HG03575 (cell line): ENCODE measurements around the gene GARIN5A.

ENCODE experiments used
- ATAC-seq: cut with Tn5 transposase; IDR thresholded peaks from one replicate; pipeline ENCODE4 v1.9.1; 2021; ENCODE audit not compliant: unreplicated experiment, insufficient number of reproducible peaks, low FRiP score; ENCODE audit errors: extremely low read depth

Gene GARIN5A

GRCh38 chr19:50476224-50476906 is at the start of gene GARIN5A, which contains the start of gene EMC10:
Gene GARIN5A, minus strand, starts transcription at chr19:50476848. Its CDS starts 460 bp downstream, at chr19:50476388.
Gene EMC10, plus strand, starts transcription at chr19:50476507. Its CDS starts 38 bp downstream, at chr19:50476545.
- ATAC-seq, result no peak

GRCh38 chr19:50522881-50523280 is 46.2 kb upstream of the GARIN5A start:
- no peak for ATAC-seq

GRCh38 chr19:50520822-50521465 is 44.3 kb upstream of the GARIN5A start:
- ATAC-seq, result no peak

DNA sequence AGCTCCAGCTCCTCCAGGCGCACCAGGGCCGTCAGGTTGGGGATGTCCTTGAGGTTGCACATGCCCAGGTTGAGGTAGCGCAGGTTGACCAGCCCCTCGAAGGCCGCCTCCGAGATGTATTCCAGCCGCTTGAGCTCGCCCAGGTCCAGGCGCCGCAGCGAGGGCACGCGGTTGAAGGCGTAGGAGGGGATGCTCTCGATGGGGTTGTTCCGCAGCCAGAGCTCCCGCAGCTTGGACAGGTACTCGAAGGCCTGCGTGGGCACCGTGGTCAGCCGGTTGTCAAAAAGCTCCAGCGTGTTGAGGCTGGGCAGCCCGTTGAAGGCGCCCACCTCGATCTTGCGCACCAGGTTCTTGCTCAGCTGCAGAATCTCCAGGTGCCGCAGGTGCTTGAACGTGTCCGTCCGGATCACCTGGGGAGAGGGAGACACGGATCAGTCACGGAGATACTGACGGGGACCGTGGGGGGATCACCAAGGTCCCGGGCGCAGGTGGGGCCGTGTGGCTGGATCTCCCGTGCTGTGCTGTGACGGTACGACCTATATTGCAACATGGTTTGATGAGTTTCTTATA is 42.4 kb upstream of the GARIN5A start:
- no peak for ATAC-seq

GRCh38 chr19:50518091-50519005 is 41.7 kb upstream of the GARIN5A start:
- no peak for ATAC-seq

DNA sequence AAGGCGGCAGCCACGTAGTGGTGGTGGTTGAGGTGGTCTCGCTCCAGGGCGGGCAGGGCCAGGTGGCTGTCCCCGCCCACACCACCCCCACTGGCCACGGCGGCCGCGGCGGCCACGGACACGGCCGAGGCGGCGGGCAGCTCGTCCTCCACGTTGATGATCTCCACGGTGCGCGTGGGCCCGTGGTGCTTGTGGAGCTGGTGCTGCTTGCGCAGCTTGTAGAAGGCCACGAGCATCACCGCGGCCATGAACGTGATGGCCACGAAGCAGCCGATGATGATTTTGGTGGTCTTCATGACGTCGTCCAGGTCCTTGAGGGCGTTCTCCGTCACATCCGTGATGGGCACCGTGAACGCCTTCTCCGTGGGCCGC is 41.0 kb upstream of the GARIN5A start:
- ATAC-seq, result no peak

GRCh38 chr19:50516964-50517703 is 40.5 kb upstream of the GARIN5A start:
- no peak for ATAC-seq

DNA sequence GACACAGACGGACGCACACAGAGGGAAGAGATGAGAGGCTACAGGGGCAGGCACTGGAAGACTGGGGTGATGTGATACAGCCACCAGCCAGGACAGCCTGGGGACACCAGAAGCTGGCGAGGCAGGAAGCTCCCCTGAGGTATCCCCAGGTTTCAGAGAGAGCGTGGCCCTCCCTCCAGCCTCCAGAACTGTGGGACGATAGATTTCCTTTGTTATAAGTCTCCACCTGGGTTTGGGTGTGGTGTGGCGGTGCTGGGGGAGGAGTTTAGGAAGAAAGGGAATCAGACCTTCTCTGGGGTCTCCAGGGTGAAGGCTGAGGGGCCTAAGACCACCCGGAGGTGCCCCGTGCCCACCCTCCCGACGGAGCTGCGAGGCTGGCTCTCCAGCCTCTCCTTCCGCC is 39.8 kb upstream of the GARIN5A start:
- no peak for ATAC-seq

DNA sequence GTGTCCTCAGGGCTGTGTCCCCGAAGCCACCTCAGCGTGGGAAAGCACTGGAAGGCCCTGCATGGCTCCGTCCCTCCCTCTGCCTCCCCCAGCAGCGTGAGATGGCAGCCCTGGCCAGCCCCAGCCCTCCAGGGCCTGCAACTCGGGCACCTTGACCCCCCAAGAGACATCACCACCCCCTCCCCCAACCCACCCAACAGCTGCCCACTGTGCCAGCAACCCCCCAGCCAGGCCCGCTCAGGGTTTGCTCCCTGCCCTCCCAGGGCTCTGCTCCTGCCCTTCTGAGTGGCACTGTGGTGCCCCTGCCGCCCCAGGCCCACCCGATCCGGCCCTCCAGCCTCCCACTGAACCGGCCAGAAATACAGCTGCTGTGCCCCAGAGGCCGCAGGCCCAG is 38.5 kb upstream of the GARIN5A start:
- no peak for ATAC-seq

DNA sequence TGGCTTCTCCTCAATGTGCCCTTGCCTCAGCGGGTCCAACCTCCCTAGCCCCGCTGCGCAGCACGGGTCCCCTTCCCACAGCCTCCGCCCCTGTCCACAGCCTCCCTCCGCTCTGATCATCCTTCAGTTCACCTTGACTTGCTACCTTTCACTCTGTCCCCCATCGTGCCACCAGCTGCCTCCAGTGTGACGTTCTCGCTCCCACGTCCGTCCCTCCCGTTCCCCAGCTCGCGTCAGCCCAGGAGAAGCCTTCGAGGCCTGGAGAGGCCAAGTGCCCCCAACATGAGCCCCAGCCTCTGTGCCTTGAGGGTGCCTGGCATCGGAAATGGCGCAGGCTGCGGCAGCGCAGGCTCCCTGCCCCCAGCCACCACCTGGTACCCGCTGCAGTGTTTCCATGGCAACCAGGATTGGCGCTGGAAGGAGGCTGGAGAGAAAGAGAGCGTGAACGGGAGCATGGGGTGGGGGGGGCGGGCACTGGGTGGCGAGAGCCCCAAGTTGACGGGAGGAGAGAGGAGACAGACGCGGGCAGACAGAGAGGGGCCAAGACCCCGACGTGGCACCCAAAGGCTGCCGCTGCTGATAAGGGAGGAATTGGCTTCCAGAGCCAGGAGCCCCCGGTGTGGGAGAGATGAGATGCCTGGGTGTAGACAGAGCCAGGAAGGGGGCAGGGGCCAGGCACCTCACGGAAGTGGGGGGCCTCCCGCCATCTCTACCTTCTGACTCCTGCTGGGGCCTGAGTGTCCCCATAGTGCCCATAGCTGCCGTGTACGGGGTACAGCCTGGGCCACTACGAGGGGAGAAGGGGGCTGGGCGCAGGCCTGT is 37.9 kb upstream of the GARIN5A start:
- ATAC-seq, result no peak

DNA sequence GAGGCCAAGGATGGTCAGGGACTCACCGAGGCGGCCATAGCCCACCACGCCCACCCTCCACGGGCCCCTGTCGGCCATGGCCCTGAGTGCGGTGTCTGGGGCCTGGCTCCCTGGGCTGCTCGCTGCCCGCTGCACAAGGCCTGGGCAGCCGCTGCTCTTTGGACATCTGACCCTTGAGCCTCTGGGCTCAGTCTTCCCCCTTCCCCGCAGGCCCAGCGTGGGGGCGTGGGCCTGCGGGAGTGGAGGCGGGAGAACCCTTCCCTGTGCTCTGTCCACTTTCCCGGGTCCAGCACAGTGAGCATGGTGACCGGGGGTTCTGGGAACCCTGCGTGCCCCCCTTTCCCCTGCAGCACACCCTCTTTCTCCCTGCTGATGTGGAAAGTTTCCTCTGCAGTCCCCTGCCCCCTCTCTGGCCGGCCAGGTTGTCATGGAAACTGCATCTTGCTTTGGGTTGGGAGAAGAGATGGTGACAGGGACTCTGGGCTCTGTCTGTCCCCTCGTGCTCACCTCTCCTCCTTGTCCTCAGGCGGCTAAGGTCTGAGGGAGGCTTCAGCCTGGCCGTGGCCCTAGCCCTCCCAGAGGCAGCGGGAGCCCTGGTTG is 37.2 kb upstream of the GARIN5A start, which contains the start of gene ASPDH:
TSS of gene ASPDH (minus strand) at position 168 of the 600 bp plus-strand sequence. CDS start at position 78, 90 bp downstream.
- no peak for ATAC-seq

DNA sequence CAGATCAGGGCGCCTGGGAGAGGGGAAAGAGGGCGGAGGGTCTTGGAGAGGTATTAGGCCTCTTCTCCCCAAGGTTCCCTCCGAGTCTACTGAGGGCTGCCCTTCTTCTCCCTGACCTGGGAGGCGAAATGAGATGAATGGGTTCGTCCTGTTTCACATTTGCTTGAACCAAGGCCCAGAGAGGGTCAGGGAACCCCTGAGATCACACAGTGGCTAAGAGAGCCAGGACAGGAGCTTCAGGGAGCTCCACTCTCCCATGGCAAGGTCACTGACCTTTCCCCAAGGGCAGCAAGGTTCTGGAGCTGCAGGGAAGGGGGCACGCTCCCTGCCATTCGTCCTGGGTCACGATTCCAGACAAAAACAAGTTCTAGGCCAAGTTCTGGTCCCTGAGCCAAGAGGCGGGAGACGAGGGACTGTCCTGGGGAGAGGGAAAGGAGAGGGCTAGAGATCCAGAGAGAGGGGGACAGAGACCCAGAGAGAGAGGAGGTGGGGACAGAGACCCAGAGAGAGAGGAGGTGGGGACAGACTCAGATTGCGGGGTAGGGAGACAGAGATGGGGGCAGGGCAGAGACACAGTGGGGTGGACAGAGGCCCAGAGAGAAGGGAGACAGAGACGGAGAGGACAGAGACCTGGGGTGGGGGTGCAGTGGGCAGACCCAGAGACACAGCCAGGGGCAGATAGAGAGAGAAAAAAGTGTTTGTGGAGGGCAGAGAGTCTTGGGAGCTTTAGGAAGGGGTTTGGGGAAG is 36.5 kb upstream of the GARIN5A start:
- ATAC-seq, result no peak

GRCh38 chr19:50512112-50512998 is 35.7 kb upstream of the GARIN5A start:
- ATAC-seq, result no peak

GRCh38 chr19:50511069-50511822 is 34.6 kb upstream of the GARIN5A start, which contains the start of gene JOSD2:
Gene JOSD2, minus strand, starts transcription at chr19:50511191. Its CDS starts 760 bp downstream, at chr19:50510431.
- no peak for ATAC-seq

- no peak for ATAC-seq
Observed at GRCh38 chr19:50510700-50511068, 34.0 kb upstream of the GARIN5A start.
